ENCODE data around the gene SFTPA2. TPM values are rescaled to one million over a fixed set of nuclear protein-coding genes. Genes with fewer than 3 reads are reported as not detected.

The SFTPA2 gene
- total and polyA plus RNA-seq, 10 of the 15 experiments (the other 5 are each of a cell fraction or from before 2014, with no cell fraction given): 0.03 to 4.2 TPM; not detected in 8

DNA sequence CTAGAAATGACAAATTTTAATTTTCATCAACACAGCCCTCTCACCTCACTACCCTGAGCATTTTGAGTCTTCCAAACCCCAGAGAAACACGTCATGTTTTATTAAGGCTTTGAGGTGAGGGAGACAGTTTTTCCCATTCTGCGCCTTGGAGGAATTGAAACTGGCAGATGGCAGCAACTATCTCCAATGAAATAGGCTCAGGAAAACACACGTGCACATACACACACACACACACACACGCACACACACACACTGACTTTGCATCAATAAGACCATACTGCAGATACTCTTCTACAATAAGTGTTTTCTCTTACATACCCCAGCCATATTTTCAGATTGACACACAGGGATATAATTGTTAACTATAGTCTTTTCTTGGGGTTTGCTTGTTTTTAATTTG, 3.2 kb upstream of the SFTPA2 start:
- Histone ChIP-seq H3K27ac (ENCODE audit: control insufficient read depth, insufficient read depth) (no peak overlapping the region), H2AFZ (ENCODE audit: control insufficient read depth, low read depth, low read length) (no peak overlapping the region), H4K20me1 (ENCODE audit: control insufficient read depth, insufficient read depth) (no peaks in the 10 kb centered on the region), H3K79me2 (ENCODE audit: control insufficient read depth, insufficient read depth, low read length) (no peaks in the 10 kb centered on the region), H3K4me1 (ENCODE audit: control insufficient read depth, insufficient read depth, low read length) (no peaks in the 10 kb centered on the region), H3K9me3 (replicated peaks; ENCODE audit: control insufficient read depth, insufficient read depth, low read length) (no peaks in the 10 kb centered on the region), H3K9ac (ENCODE audit: control insufficient read depth, insufficient read depth, low read length) (no peak overlapping the region), H3K4me2 (ENCODE audit: control insufficient read depth, insufficient read depth) (no peak overlapping the region), H3K27me3 (replicated peaks in 1 of 2; ENCODE audit: control insufficient read depth in 2 of 2, insufficient read depth in 2 of 2, low read length in 1 of 2) (0 out of 4 replicates have a peak, but pooled peaks cover 0 to 3% of the 10 kb centered on the region in 2 experiments), H3K36me3 (ENCODE audit: control insufficient read depth in 2 of 2, insufficient read depth in 2 of 2, low read length in 1 of 2) (no peaks in the 10 kb centered on the region), H3K4me3 (no peak overlapping the region)
- DNase-seq (ENCODE audit: low read depth, low spot score) (no peak), ATAC-seq (no peak), FAIRE-seq (no peak)
- intact Hi-C loops (cut with micrococcal nuclease; ENCODE audit: unreplicated experiment) (loop anchor here (2.0 to 5.0 kb wide), 2 partner anchors 45 to 484 kb away; no protein-coding TSS in a partner anchor), in situ Hi-C loops (cut with MboI) (loop anchor here (5.0 kb wide), 1 partner anchor 364 kb away; no protein-coding TSS in a partner anchor)
- ChIA-PET RAD21 (ENCODE audit: unreplicated experiment) (no interaction called here), CTCF (interaction anchor here (0.8 to 1.2 kb wide), 3 partner anchors 62 to 436 kb away, joined by 3 read pairs; no protein-coding TSS in a partner anchor), POLR2A (no interaction called here), SMC1A (ENCODE audit: uncharacterized antibody, unreplicated experiment) (interaction anchor here (0.9 kb wide), 1 partner anchor 26 kb away, joined by 3 read pairs; no protein-coding TSS in a partner anchor)
- TF ChIP-seq TCF12 (IDR thresholded peaks at IDR 0.05; ENCODE audit: low read depth, low read length) (no peak), ATF7 (IDR thresholded peaks at IDR 0.05; ENCODE audit: low read depth) (no peak), CBX3 (IDR thresholded peaks at IDR 0.05; ENCODE audit: borderline replicate concordance, low read depth) (no peak), ASH2L (IDR thresholded peaks at IDR 0.05; ENCODE audit: borderline replicate concordance, low read depth) (no peak), HDAC2 (IDR thresholded peaks at IDR 0.05) (no peak), NR2F1 (conservative IDR thresholded peaks at IDR 0.05) (no peak), ZNF24 (IDR thresholded peaks at IDR 0.05) (no peak), EGR1 (IDR thresholded peaks at IDR 0.05; ENCODE audit: borderline replicate concordance in 1 of 2, low read depth in 2 of 2, low read length in 2 of 2) (no peak), TAF1 (IDR thresholded peaks at IDR 0.05; ENCODE audit: borderline replicate concordance, low read depth, low read length) (no peak), SMARCA5 (IDR thresholded peaks at IDR 0.05) (no peak)
- TF ChIP-seq, protein P1, sequence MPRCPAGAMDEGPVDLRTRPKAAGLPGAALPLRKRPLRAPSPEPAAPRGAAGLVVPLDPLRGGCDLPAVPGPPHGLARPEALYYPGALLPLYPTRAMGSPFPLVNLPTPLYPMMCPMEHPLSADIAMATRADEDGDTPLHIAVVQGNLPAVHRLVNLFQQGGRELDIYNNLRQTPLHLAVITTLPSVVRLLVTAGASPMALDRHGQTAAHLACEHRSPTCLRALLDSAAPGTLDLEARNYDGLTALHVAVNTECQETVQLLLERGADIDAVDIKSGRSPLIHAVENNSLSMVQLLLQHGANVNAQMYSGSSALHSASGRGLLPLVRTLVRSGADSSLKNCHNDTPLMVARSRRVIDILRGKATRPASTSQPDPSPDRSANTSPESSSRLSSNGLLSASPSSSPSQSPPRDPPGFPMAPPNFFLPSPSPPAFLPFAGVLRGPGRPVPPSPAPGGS (IDR thresholded peaks at IDR 0.05; ENCODE audit: borderline replicate concordance, insufficient read depth, low read depth, low read length, poor library complexity, severe bottlenecking): no peak
- TF ChIP-seq, protein P2, sequence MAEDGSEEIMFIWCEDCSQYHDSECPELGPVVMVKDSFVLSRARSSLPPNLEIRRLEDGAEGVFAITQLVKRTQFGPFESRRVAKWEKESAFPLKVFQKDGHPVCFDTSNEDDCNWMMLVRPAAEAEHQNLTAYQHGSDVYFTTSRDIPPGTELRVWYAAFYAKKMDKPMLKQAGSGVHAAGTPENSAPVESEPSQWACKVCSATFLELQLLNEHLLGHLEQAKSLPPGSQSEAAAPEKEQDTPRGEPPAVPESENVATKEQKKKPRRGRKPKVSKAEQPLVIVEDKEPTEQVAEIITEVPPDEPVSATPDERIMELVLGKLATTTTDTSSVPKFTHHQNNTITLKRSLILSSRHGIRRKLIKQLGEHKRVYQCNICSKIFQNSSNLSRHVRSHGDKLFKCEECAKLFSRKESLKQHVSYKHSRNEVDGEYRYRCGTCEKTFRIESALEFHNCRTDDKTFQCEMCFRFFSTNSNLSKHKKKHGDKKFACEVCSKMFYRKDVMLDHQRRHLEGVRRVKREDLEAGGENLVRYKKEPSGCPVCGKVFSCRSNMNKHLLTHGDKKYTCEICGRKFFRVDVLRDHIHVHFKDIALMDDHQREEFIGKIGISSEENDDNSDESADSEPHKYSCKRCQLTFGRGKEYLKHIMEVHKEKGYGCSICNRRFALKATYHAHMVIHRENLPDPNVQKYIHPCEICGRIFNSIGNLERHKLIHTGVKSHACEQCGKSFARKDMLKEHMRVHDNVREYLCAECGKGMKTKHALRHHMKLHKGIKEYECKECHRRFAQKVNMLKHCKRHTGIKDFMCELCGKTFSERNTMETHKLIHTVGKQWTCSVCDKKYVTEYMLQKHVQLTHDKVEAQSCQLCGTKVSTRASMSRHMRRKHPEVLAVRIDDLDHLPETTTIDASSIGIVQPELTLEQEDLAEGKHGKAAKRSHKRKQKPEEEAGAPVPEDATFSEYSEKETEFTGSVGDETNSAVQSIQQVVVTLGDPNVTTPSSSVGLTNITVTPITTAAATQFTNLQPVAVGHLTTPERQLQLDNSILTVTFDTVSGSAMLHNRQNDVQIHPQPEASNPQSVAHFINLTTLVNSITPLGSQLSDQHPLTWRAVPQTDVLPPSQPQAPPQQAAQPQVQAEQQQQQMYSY (CRISPR knock-in tag; IDR thresholded peaks at IDR 0.05): no peak
- TF ChIP-seq, protein P3, sequence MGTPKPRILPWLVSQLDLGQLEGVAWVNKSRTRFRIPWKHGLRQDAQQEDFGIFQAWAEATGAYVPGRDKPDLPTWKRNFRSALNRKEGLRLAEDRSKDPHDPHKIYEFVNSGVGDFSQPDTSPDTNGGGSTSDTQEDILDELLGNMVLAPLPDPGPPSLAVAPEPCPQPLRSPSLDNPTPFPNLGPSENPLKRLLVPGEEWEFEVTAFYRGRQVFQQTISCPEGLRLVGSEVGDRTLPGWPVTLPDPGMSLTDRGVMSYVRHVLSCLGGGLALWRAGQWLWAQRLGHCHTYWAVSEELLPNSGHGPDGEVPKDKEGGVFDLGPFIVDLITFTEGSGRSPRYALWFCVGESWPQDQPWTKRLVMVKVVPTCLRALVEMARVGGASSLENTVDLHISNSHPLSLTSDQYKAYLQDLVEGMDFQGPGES (IDR thresholded peaks at IDR 0.05): no peak
- 8% methylated on average over 4 of the region's 4 CpGs for WGBS (ENCODE audit: insufficient coverage, insufficient replicate concordance, low lambda C conversion rate, missing lambda C conversion rate)
- no TSS peak for BruUV-seq (replicated peaks)
